IMR-90 (cell line): ENCODE measurements around the gene TMEM245.

ENCODE experiments used
- CTCF ChIP-seq: conservative IDR thresholded peaks from 2 replicates; pipeline ENCODE4 v1.5.1; 2012; ENCODE audit warnings: mild to moderate bottlenecking, low read depth, low read length, improper control_type of control experiment
- MAFK ChIP-seq: IDR thresholded peaks from 2 replicates; pipeline ENCODE4 v1.6.1; 2012; ENCODE audit warnings: low read depth, low read length, improper control_type of control experiment
- MXI1 ChIP-seq: IDR thresholded peaks from 2 replicates; pipeline ENCODE4 v1.6.1; 2012; ENCODE audit warnings: low read depth, mild to moderate bottlenecking, low read length, moderate library complexity, borderline replicate concordance
- POLR2A ChIP-seq: IDR thresholded peaks from 2 replicates; pipeline ENCODE4 v1.6.1; 2012; ENCODE audit warnings: mild to moderate bottlenecking, low read depth, low read length
- RAD21 ChIP-seq: IDR thresholded peaks from 2 replicates; pipeline ENCODE4 v1.6.1; 2012; ENCODE audit warnings: low read length, improper control_type of control experiment
- USF2 ChIP-seq: fragments of 150-350 bp; IDR thresholded peaks from 2 replicates; pipeline ENCODE4 v1.6.1; 2017; ENCODE audit warnings: mild to moderate bottlenecking, antibody characterized with exemption, low read length, low read depth

- TF ChIP-seq MAFK: peak; percentile 41
- TF ChIP-seq USF2: no peak
- no peak for TF ChIP-seq POLR2A
- TF ChIP-seq MXI1: no peak
- no peak for TF ChIP-seq CTCF
- TF ChIP-seq RAD21: no peak
Measured at GRCh38 chr9:109133533-109133932, 13.8 kb upstream of the TMEM245 start.
